Chondrocyte (in vitro differentiated cells): ENCODE results near the gene MARK4. TPM values are rescaled to one million over a fixed set of nuclear protein-coding genes. Genes with fewer than 3 reads are reported as not detected.
A peak's percentile ranks its signal among the peaks of the same experiment; 100 is the strongest.

Experiments used
- DNase-seq: peaks from one replicate; pipeline ENCODE4 v3.0.0; 2021; ENCODE audit warnings: mixed read lengths, low spot score
- H3K27ac Mint-ChIP-seq: one replicate; pipeline ENCODE4 v1.8.0; 2021; ENCODE audit warnings: mild to moderate bottlenecking, moderate library complexity, mixed read lengths; ENCODE audit not compliant: unreplicated experiment
- H3K27me3 Mint-ChIP-seq: 2 replicates; pipeline ENCODE4 v1.8.0; 2021; ENCODE audit warnings: low read depth, mixed read lengths
- H3K36me3 Mint-ChIP-seq: 2 replicates; pipeline ENCODE4 v1.8.0; 2021; ENCODE audit warnings: low read depth, mixed read lengths
- H3K4me1 Mint-ChIP-seq: 2 replicates; pipeline ENCODE4 v1.8.0; 2021; ENCODE audit warnings: low read depth, mild to moderate bottlenecking, mixed read lengths
- H3K4me3 Mint-ChIP-seq: one replicate; pipeline ENCODE4 v1.8.0; 2021; ENCODE audit warnings: mild to moderate bottlenecking, moderate library complexity, mixed read lengths; ENCODE audit not compliant: unreplicated experiment
- H3K9me3 Mint-ChIP-seq: 2 replicates; pipeline ENCODE4 v1.8.0; 2021; ENCODE audit warnings: low read depth, mixed read lengths
- CTCF ChIP-seq: fragments of 200-600 bp; sonication (generic); IDR thresholded peaks from 2 replicates; pipeline ENCODE4 v1.5.0; 2021; ENCODE audit warnings: antibody characterized with exemption, mild to moderate bottlenecking, moderate library complexity
- total RNA-seq: library from RNA; stranded (reverse); gene quantifications from 3 replicates; pipeline ENCODE4 v1.2.1, GENCODE V29; 2021

MARK4 gene
- total RNA-seq, 1 donor from 2014 or later: 46.3 TPM

- DNase-seq: no peak
- Mint-ChIP-seq H3K9me3 (no peaks in the 10 kb centered on the region), H3K27ac (no peak overlapping the region), H3K27me3 (no peaks in the 10 kb centered on the region), H3K4me3 (no peak overlapping the region), H3K4me1 (no peaks in the 10 kb centered on the region), H3K36me3 (peaks cover 28% of the 10 kb centered on the region)
- TF ChIP-seq CTCF: no peak
These were observed 32.5 kb downstream of the MARK4 start for GRCh38 chr19:45283443-45284033.

GRCh38 chr19:45290381-45290931 is 39.4 kb downstream of the MARK4 start:
- Mint-ChIP-seq H3K4me1 (no peaks in the 10 kb centered on the region), H3K36me3 (peaks cover 36% of the 10 kb centered on the region), H3K9me3 (peaks cover 2% of the 10 kb centered on the region), H3K27me3 (no peaks in the 10 kb centered on the region), H3K4me3 (no peak overlapping the region), H3K27ac (no peak overlapping the region)
- no peak for TF ChIP-seq CTCF
- no peak for DNase-seq

- H3K4me3 Mint-ChIP-seq: no peak overlapping the region
- no peak for TF ChIP-seq CTCF
- no peak for DNase-seq
- H3K4me1 Mint-ChIP-seq: no peaks in the 10 kb centered on the region
- H3K27me3 Mint-ChIP-seq: no peaks in the 10 kb centered on the region
- H3K27ac Mint-ChIP-seq: peak overlapping the region; percentile 22
- peaks cover 36% of the 10 kb centered on the region for H3K36me3 Mint-ChIP-seq
- peaks cover 4% of the 10 kb centered on the region for H3K9me3 Mint-ChIP-seq
These were observed 40.8 kb downstream of the MARK4 start for GRCh38 chr19:45291834-45292233.

GRCh38 chr19:45293682-45294081 is 42.6 kb downstream of the MARK4 start:
- no peak for TF ChIP-seq CTCF
- H3K36me3 Mint-ChIP-seq: peaks cover 43% of the 10 kb centered on the region
- no peak for DNase-seq
- H3K4me3 Mint-ChIP-seq: no peak overlapping the region
- no peaks in the 10 kb centered on the region for H3K4me1 Mint-ChIP-seq
- H3K9me3 Mint-ChIP-seq: peaks cover 4% of the 10 kb centered on the region
- no peaks in the 10 kb centered on the region for H3K27me3 Mint-ChIP-seq
- no peak overlapping the region for H3K27ac Mint-ChIP-seq

GRCh38 chr19:45294291-45295029 is 43.4 kb downstream of the MARK4 start:
- no peak for DNase-seq

More at GRCh38 chr19:45294291-45295029, 43.4 kb downstream of the MARK4 start:
- peaks cover 45% of the 10 kb centered on the region for H3K36me3 Mint-ChIP-seq
- H3K4me1 Mint-ChIP-seq: no peaks in the 10 kb centered on the region
- H3K4me3 Mint-ChIP-seq: no peak overlapping the region
- no peak for TF ChIP-seq CTCF
- peaks cover 4% of the 10 kb centered on the region for H3K9me3 Mint-ChIP-seq
- H3K27ac Mint-ChIP-seq: no peak overlapping the region
- no peaks in the 10 kb centered on the region for H3K27me3 Mint-ChIP-seq
